Hepatic stellate cell (primary cell): Measurements from ENCODE around the gene ATRAID.
A peak's percentile ranks its signal among the peaks of the same experiment; 100 is the strongest.

Source experiments
- DNase-seq: peaks from one replicate; pipeline ENCODE4 v3.0.0; 2011; ENCODE audit warnings: low spot score

ATRAID gene

DNA sequence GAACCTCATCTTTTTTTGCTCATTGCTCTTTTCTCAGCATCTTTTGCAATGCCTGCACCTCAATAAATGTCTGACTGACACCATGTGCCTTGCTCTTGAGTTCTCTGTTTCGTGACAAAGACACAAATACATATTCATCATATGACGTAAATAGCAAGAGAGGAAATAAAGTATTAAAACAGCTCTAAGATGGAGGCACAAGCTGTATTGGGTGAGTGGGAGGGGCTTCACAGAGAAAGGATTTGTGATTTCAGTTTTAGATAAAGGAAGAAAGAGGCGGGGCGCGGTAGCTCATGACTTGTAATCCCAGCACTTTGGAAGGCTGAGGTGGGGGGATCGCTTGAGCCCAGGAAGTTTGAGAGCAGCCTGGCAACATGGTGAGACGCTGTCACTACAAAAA is 8.2 kb downstream of the ATRAID start:
- no peak for DNase-seq

DNA sequence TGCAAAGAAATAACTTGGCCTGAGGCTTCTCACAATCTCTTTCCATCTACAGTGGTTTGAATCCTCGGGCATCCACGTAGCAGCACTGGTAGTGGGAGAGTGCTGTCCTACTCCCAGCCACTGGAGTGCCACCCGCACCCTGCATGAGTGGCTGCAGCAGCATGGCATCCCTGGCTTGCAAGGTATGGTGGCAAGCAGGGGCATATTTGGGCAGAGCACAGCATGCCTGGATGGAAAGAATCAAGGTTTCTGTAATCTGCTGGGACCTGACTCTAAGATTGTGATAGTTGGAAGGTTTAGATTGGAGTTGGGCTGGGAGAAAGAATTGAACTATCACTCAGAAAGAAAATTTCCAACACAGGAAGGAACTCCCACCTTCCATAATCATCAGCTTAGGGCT is 9.3 kb downstream of the ATRAID start:
- no peak for DNase-seq

DNA sequence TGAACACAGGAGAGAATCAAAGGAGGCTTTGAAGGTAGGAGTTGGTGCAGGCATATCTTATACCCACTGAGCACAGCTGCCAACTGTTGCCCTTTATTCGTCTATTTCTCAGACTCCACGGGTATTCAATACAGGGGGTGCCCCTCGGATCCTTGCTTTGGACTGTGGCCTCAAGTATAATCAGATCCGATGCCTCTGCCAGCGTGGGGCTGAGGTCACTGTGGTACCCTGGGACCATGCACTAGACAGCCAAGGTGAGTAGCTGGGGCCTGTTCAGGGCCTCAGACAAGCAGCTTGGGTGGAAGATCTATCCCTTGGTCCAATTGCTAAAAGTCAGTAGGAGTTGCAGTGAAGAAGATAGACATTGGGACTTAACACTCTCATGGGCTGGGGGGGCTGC is 10.6 kb downstream of the ATRAID start:
- no peak for DNase-seq

DNA sequence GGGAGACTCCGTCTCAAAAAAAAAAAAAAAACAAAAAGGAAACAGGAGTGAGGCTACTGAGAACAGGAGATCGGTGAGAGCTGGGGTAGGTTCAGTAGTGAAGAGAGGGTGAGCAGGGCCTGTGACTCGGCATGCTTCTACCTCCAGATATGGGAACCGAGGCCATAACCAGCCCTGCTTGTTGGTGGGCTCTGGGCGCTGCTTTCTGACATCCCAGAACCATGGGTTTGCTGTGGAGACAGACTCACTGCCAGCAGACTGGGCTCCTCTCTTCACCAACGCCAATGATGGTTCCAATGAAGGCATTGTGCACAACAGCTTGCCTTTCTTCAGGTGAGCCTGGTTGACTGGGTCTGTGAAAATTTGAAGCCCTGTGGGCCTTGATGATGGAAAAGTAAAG is 11.6 kb downstream of the ATRAID start:
- DNase-seq = no peak

DNA sequence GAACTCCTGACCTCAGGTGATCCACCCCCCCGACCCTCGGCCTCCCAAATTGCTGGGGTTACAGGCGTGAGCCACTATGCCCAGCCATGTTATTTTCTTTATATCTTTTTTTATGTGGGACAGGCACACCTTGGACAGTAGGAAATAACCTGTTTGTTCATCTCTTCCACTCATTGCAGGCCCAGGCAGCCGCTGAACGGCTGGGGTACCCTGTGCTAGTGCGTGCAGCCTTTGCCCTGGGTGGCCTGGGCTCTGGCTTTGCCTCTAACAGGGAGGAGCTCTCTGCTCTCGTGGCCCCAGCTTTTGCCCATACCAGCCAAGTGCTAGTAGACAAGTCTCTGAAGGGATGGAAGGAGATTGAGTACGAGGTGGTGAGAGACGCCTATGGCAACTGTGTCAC is 13.7 kb downstream of the ATRAID start:
- no peak for DNase-seq

DNA sequence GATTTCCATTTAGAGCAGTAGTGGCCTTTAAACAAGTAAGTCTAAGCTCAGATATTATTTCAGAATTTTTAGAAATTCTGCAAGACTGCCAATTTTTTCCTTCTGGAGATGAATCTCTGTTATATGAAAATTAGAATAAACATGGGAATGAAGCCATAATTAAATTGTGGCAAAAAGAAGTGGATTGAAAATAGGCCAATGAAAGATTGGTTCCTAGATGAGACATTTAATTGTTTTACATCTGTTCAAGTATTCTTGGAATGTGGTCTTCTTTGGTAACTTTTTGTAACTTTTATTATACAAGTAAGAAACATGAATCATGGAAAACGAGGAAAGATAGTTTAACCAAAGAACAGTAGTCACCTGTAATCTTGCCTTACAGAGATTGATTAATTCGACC is 15.7 kb downstream of the ATRAID start:
- no peak for DNase-seq

DNA sequence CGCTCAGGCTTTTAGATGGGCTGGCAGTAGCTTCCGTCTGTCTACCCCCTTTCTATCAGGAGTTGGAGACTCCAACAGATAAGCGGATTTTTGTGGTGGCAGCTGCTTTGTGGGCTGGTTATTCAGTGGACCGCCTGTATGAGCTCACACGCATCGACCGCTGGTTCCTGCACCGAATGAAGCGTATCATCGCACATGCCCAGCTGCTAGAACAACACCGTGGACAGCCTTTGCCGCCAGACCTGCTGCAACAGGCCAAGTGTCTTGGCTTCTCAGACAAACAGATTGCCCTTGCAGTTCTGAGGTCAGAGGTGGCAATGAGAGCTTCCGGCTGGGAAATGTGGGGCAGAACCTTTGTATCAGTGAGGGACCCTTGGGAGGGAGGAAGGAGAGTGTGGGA is 20.1 kb downstream of the ATRAID start:
- DNase-seq = no peak

DNA sequence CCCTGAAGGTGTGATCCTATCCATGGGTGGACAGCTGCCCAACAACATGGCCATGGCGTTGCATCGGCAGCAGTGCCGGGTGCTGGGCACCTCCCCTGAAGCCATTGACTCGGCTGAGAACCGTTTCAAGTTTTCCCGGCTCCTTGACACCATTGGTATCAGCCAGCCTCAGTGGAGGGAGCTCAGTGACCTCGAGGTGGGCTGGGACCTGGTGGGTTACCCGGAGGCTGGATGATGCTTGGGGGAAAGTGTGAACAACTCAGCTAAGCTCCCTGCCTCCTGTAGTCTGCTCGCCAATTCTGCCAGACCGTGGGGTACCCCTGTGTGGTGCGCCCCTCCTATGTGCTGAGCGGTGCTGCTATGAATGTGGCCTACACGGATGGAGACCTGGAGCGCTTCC is 21.5 kb downstream of the ATRAID start:
- DNase-seq = no peak

DNA sequence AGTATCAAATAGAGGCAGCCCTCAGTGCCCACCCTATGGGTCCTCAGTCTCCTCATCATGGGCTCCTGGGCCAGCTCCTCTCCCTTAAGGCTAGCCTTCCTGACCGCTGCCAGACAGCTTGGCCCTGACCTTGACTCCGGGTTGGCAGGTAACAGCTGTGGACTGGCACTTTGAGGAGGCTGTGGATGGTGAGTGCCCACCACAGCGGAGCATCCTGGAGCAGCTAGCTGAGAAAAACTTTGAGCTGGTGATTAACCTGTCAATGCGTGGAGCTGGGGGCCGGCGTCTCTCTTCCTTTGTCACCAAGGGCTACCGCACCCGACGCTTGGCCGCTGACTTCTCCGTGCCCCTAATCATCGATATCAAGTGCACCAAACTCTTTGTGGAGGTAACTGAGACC is 24.3 kb downstream of the ATRAID start:
- no peak for DNase-seq

DNA sequence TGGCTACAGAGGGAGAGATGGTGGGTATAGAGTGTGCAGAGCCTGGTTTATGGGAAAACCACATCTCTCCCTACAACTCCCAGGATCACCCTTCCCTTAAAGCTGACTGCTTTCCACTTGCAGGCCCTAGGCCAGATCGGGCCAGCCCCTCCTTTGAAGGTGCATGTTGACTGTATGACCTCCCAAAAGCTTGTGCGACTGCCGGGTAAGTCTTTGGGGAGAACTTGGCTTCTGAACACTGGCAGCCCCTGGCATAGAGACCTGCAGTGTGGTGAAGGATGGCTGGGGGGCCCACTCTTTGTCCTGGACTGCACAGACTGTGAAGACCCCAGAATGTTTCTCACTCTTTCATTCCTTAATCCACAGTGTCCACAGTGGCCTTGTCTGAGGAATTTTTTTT is 24.8 kb downstream of the ATRAID start:
- no peak for DNase-seq

DNA sequence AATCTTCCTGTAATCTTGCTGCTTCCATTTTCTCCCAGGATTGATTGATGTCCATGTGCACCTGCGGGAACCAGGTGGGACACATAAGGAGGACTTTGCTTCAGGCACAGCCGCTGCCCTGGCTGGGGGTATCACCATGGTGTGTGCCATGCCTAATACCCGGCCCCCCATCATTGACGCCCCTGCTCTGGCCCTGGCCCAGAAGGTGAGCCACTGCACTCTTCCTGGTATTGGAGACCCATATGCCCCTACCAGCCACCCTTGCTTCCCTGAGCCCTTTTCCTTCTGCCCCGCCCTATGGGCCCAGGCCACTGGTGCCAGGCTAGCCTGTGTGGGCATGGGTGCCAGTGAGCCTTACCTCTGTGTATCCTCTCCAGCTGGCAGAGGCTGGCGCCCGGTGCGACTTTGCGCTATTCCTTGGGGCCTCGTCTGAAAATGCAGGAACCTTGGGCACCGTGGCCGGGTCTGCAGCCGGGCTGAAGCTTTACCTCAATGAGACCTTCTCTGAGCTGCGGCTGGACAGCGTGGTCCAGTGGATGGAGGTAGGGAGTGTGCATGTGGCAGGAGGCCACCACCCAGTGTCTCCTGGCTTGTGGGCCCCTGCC is 25.6 kb downstream of the ATRAID start:
- DNase-seq = no peak

DNA sequence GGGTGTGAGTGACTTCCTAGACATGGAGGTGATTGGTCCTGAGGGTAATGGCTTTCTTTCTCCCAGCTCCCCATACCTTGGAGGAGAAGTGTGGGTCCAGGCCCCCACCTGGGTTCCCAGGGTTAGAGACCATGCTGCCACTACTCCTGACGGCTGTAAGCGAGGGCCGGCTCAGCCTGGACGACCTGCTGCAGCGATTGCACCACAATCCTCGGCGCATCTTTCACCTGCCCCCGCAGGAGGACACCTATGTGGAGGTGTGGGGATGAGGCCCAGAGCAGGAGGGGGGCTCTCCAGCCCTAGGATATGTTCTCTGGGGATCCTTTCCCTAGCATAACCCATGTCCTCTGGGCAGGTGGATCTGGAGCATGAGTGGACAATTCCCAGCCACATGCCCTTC is 27.1 kb downstream of the ATRAID start:
- no peak for DNase-seq

DNA sequence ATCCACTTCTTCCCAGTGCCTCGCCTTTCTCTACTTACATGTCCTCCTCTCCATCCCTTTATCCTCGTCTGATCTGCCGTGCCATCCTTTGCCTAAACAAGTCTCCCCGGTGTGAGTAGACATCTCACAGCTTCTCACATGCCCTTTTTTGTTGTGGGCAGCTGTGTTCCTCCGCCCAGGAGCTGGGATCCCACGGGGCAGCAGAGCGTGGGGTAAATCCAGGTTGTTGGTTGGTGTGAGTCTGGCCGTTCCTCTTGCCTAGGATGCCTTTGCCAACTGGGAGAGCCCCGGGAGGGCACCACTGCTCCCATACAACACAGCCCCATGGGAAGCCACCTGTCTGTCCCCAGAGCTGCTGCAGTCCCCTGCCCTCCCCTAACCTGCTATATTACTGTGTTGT is 28.6 kb downstream of the ATRAID start:
- DNase-seq = no peak

DNA sequence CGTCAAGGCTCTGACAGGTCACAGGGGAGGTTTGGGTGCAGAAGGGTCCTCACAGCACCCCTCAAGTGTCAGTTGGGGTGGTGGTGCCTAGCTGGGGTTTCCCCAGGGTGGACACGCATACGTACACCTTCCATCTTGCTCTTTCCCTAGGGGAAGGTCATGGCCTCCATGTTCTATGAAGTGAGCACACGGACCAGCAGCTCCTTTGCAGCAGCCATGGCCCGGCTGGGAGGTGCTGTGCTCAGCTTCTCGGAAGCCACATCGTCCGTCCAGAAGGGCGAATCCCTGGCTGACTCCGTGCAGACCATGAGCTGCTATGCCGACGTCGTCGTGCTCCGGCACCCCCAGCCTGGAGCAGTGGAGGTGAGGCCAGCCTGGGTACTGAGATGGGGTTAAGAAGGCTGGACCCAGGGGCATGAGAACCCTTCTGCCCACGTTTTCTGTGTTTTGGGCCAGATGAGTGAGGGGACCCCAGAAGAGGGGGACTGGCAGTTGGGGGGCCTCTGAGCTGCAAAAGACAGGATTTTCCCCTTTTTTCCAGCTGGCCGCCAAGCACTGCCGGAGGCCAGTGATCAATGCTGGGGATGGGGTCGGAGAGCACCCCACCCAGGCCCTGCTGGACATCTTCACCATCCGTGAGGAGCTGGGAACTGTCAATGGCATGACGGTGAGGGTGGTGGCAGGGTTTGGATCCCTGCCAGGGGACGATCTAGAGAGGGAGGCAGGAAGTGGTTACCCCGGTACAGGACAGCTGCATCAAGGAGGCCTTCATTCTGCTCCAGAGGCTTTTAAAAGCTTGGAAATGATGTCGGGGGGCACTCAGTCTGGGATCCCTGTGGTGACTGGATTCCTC is 30.1 kb downstream of the ATRAID start:
- no peak for DNase-seq

DNA sequence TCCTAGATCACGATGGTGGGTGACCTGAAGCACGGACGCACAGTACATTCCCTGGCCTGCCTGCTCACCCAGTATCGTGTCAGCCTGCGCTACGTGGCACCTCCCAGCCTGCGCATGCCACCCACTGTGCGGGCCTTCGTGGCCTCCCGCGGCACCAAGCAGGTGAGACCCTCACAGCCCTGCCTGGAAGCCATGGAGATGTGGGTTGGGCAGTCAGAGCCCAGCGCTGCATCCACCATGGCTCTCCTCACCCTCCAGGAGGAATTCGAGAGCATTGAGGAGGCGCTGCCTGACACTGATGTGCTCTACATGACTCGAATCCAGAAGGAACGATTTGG is 30.7 kb downstream of the ATRAID start:
- no peak for DNase-seq

DNA sequence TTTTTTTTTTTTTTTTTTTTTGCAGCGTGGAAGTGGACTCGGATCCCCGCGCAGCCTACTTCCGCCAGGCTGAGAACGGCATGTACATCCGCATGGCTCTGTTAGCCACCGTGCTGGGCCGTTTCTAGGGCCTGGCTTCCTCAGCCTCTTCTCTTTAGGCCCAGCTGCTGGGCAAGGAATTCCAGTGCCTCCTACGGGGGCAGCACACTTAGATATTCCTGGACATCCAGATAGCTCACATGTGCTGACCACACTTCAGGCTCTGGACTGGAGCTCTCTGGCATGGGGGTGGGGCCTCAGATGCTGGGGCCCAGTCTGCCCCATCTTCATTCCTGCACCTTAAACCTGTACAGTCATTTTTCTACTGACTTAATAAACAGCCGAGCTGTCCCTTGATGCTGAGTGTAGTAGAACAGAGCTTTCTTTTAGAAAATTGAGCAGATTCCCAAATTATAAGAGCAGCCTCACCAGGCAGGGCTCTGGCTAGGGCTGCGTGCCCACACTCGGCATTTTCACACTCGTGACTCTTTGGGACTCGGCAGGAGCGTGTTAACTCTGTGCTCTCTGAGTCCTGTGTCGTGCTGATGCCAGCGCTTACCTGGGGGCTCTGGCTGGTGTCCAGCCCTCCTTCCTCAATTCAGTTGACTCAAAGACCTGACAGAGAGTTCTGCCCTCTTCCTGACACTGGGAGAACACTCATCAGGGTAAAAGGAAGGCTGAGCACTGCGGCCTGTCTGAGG is 31.7 kb downstream of the ATRAID start:
- DNase-seq = no peak

DNA sequence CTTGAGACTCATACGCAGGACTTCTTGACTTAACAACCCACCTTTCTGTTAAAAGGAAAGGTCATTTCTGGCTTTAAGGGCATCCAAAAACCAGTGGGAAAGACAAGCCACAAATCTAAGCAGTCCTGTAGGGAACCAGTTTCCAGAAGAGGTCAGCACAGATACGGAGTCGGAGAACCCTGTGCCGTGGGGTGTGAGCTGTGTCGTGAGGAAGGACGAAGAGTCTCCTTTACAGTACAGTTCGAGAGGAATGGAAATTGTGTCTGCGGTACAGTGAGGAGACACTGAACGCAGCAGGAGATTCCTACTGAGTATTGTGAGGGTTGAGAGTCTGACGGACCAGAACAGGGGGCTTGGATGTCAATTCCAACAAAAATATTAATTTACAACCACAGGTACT is 33.3 kb downstream of the ATRAID start:
- no peak for DNase-seq

DNA sequence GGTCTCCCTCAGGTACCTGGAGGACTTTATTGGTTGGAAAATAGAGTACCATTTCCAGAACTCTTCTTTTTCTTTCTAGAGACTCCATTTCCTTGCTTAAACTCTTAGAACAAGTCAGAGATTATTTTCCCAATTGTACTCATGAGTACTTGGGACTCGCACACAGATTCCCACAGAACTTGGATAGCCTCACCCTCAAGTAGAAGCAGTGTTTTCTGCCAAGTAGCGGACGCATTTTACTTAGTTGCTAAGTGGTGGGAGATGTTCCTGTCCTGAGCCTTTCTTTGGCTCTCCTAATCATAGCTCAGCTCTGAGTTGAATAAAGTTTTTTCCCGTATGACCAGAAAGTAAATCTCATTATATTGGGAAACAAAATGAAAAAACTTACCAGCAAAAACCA is 33.8 kb downstream of the ATRAID start:
- DNase-seq = no peak

DNA sequence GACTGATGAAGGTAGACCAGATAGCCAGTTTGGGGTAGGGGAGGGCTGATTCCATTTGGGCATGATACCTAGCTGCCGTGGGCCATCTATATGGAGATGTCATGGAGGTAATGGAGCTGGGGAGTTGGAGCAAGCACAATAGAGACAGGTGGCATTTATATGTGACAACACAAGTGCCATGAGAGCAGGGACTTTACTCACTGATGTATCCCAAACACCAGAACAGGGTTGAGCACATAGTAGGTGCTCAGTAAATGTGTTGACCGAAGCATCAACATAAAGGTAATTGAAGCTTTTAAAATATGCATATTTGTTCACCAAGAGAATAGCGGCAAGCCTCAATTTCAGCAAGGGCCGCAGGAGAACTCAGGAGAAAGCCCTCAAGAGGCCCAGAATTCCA is 36.1 kb downstream of the ATRAID start:
- no peak for DNase-seq

DNA sequence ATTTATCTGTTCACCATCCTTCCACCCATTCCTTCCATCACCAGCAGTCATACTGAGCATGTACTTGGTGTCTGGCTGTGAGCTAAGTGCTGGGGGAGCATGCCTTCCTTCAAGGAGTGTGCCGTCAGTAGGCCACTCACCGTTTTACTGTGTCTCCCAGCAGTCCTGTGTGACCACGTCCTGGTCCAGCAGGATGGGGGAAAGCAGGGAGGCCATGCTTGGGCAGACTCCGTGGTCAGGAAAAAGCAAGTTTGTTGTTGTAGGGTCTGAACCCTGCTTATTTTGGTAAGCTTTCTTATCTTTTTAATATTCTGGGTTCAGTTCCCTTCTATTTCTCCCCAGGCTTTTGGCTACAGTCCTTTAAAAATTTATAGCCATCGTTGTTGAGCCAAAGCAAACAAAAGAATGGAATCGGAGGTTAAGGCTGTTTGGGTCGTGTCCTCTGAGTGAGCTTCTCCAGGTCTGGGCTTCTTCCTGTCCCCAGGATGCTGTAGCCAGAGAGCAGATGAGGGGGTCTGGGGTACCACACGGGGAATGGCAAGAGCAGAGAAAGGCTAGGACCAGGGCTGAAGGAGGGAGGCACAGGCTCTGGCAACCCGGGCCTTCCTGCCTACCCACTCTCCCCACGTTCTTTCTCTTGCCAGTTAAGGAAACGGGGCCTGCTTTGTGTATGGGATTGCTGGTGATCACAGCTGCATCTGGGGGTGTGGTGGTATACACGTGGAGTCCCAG is 37.5 kb downstream of the ATRAID start:
- peak; percentile 65 for DNase-seq

DNA sequence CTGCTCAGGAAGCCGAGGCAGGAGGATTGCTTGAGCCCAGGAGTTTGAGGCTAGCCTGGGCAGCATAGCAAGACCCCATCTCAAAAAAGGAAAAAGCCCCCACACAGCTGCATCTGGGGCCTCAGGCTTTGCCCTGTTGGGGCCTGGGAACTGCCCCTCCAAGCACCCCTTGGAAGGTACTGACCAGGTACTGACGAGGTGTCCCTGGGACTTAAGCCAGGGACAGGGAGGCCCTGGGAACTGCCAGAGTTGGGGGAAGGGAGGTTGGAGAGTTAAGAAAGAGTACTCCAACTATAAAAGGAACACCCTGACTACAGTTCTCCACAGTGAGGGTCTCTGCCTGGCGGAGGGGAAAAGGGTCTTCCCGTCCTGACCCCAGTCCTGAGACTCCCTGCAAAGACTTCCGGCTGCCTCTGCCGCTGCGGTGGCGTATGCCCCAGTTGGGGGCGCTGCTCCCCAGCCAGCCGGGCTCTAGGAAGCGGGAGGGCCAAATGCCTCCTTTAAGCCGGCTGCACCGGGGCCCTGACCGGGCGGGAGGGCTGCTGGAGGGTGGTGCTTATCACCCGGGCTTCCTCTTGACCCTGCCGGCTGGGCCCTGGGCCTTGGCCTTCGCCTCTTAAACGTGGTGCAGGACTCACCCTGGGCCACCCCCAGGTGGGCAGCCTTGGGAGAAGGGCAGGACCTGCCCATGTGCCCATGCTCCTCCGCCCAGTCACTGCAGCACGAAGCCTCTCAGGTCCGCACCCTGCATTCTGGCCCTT is 38.2 kb downstream of the ATRAID start:
- peak; percentile 69 for DNase-seq
